Activated CD4-positive, alpha-beta T cell treated with anti-CD3 and anti-CD28 coated beads, Interleukin-2, amount 10 ng/mL, durations not matched to agents 24 days and 14 days (primary cell): Measurements from ENCODE around the gene KLHL30. TPM values are rescaled to one million over a fixed set of nuclear protein-coding genes. Genes with fewer than 3 reads are reported as not detected.

ENCODE experiments used
- DNase-seq: peaks from one replicate; pipeline ENCODE4 v3.0.0; 2022
- H3K27ac Mint-ChIP-seq: one replicate; pipeline ENCODE4 v1.8.0; 2022; ENCODE audit warnings: mild to moderate bottlenecking, mixed read lengths
- H3K27me3 Mint-ChIP-seq: one replicate; pipeline ENCODE4 v1.8.0; 2022; ENCODE audit warnings: mixed read lengths
- H3K36me3 Mint-ChIP-seq: one replicate; pipeline ENCODE4 v1.8.0; 2022; ENCODE audit warnings: low read depth, mild to moderate bottlenecking, mixed read lengths
- H3K4me1 Mint-ChIP-seq: one replicate; pipeline ENCODE4 v1.8.0; 2021; ENCODE audit warnings: mixed read lengths
- H3K4me3 Mint-ChIP-seq: one replicate; pipeline ENCODE4 v1.8.0; 2022; ENCODE audit warnings: mild to moderate bottlenecking, moderate library complexity, mixed read lengths
- H3K9me3 Mint-ChIP-seq: one replicate; pipeline ENCODE4 v1.8.0; 2021; ENCODE audit warnings: mixed read lengths
- intact Hi-C: fragments of 100-400 bp; cut with micrococcal nuclease; formaldehyde crosslinking; loops from one replicate; pipeline ENCODE4 v1.15.1; 2023
- total RNA-seq: library from RNA; stranded (reverse); gene quantifications from 2 replicates; pipeline ENCODE4 v1.2.3, GENCODE V29; 2022

Gene KLHL30
- total RNA-seq, 1 donor from 2014 or later: not detected

- H3K4me3 Mint-ChIP-seq: no peak overlapping the region
- no peaks in the 10 kb centered on the region for H3K9me3 Mint-ChIP-seq
- no peak overlapping the region for H3K27ac Mint-ChIP-seq
- peaks cover 13% of the 10 kb centered on the region for H3K27me3 Mint-ChIP-seq
- intact Hi-C loops: no loop called here
- no peaks in the 10 kb centered on the region for H3K36me3 Mint-ChIP-seq
- H3K4me1 Mint-ChIP-seq: no peaks in the 10 kb centered on the region
- DNase-seq: no peak
Observed at GRCh38 chr2:238121511-238122286, 16.8 kb upstream of the KLHL30 start.

- intact Hi-C loops: no loop called here
- no peak overlapping the region for H3K4me3 Mint-ChIP-seq
Observed at GRCh38 chr2:238122287-238123217, 15.9 kb upstream of the KLHL30 start.

GRCh38 chr2:238123218-238123971 is 15.1 kb upstream of the KLHL30 start:
- H3K36me3 Mint-ChIP-seq: no peaks in the 10 kb centered on the region
- intact Hi-C loops: no loop called here
- peaks cover 6% of the 10 kb centered on the region for H3K27me3 Mint-ChIP-seq
- no peak for DNase-seq
- no peaks in the 10 kb centered on the region for H3K4me1 Mint-ChIP-seq
- H3K27ac Mint-ChIP-seq: no peak overlapping the region
- no peak overlapping the region for H3K4me3 Mint-ChIP-seq
- H3K9me3 Mint-ChIP-seq: no peaks in the 10 kb centered on the region

More at GRCh38 chr2:238122287-238123217, 15.9 kb upstream of the KLHL30 start:
- H3K36me3 Mint-ChIP-seq: no peaks in the 10 kb centered on the region
- no peak overlapping the region for H3K27ac Mint-ChIP-seq
- no peaks in the 10 kb centered on the region for H3K4me1 Mint-ChIP-seq
- no peaks in the 10 kb centered on the region for H3K9me3 Mint-ChIP-seq
- peaks cover 12% of the 10 kb centered on the region for H3K27me3 Mint-ChIP-seq
- DNase-seq: no peak

- no peaks in the 10 kb centered on the region for H3K4me1 Mint-ChIP-seq
- H3K27ac Mint-ChIP-seq: no peak overlapping the region
- peaks cover 2% of the 10 kb centered on the region for H3K27me3 Mint-ChIP-seq
- intact Hi-C loops: no loop called here
- no peak overlapping the region for H3K4me3 Mint-ChIP-seq
- no peaks in the 10 kb centered on the region for H3K36me3 Mint-ChIP-seq
- H3K9me3 Mint-ChIP-seq: no peaks in the 10 kb centered on the region
- no peak for DNase-seq
Observed at GRCh38 chr2:238123991-238124470, 14.4 kb upstream of the KLHL30 start.

- Mint-ChIP-seq H3K36me3 (no peaks in the 10 kb centered on the region), H3K27me3 (no peaks in the 10 kb centered on the region), H3K9me3 (no peaks in the 10 kb centered on the region), H3K4me1 (no peaks in the 10 kb centered on the region), H3K27ac (no peak overlapping the region), H3K4me3 (no peak overlapping the region)
- intact Hi-C loops: no loop called here
- no peak for DNase-seq
Observed at GRCh38 chr2:238124488-238125126, 13.9 kb upstream of the KLHL30 start.

- H3K4me1 Mint-ChIP-seq: no peaks in the 10 kb centered on the region
- intact Hi-C loops: no loop called here
- DNase-seq: no peak
- H3K36me3 Mint-ChIP-seq: no peaks in the 10 kb centered on the region
- H3K4me3 Mint-ChIP-seq: no peak overlapping the region
- no peaks in the 10 kb centered on the region for H3K9me3 Mint-ChIP-seq
- no peaks in the 10 kb centered on the region for H3K27me3 Mint-ChIP-seq
- no peak overlapping the region for H3K27ac Mint-ChIP-seq
Observed at GRCh38 chr2:238125127-238125885, 13.2 kb upstream of the KLHL30 start.

- intact Hi-C loops: no loop called here
- H3K27me3 Mint-ChIP-seq: no peaks in the 10 kb centered on the region
- no peak overlapping the region for H3K27ac Mint-ChIP-seq
- H3K4me3 Mint-ChIP-seq: no peak overlapping the region
- no peaks in the 10 kb centered on the region for H3K36me3 Mint-ChIP-seq
- no peaks in the 10 kb centered on the region for H3K9me3 Mint-ChIP-seq
- DNase-seq: no peak
- no peaks in the 10 kb centered on the region for H3K4me1 Mint-ChIP-seq
Observed at GRCh38 chr2:238126338-238126737, 12.1 kb upstream of the KLHL30 start.

- no peaks in the 10 kb centered on the region for H3K36me3 Mint-ChIP-seq
- H3K27ac Mint-ChIP-seq: no peak overlapping the region
- no peak for DNase-seq
- no peak overlapping the region for H3K4me3 Mint-ChIP-seq
- no peaks in the 10 kb centered on the region for H3K27me3 Mint-ChIP-seq
- H3K9me3 Mint-ChIP-seq: no peaks in the 10 kb centered on the region
- no peaks in the 10 kb centered on the region for H3K4me1 Mint-ChIP-seq
- intact Hi-C loops: no loop called here
Observed at GRCh38 chr2:238126775-238127164, 11.7 kb upstream of the KLHL30 start.

GRCh38 chr2:238127165-238128060 is 11.1 kb upstream of the KLHL30 start:
- H3K27me3 Mint-ChIP-seq: no peaks in the 10 kb centered on the region
- intact Hi-C loops: no loop called here
- H3K4me1 Mint-ChIP-seq: no peaks in the 10 kb centered on the region
- H3K27ac Mint-ChIP-seq: no peak overlapping the region
- H3K36me3 Mint-ChIP-seq: no peaks in the 10 kb centered on the region
- H3K4me3 Mint-ChIP-seq: no peak overlapping the region
- DNase-seq: peak; percentile 64
- no peaks in the 10 kb centered on the region for H3K9me3 Mint-ChIP-seq

- no peak overlapping the region for H3K27ac Mint-ChIP-seq
- no peaks in the 10 kb centered on the region for H3K27me3 Mint-ChIP-seq
- no peak for DNase-seq
- intact Hi-C loops: no loop called here
- H3K4me3 Mint-ChIP-seq: no peak overlapping the region
- H3K36me3 Mint-ChIP-seq: no peaks in the 10 kb centered on the region
- no peaks in the 10 kb centered on the region for H3K9me3 Mint-ChIP-seq
- no peaks in the 10 kb centered on the region for H3K4me1 Mint-ChIP-seq
Observed at GRCh38 chr2:238128061-238128440, 10.4 kb upstream of the KLHL30 start.

GRCh38 chr2:238128534-238129001 is 9.9 kb upstream of the KLHL30 start:
- Mint-ChIP-seq H3K9me3 (no peaks in the 10 kb centered on the region), H3K4me3 (no peak overlapping the region), H3K4me1 (no peaks in the 10 kb centered on the region), H3K27ac (no peak overlapping the region), H3K27me3 (no peaks in the 10 kb centered on the region), H3K36me3 (no peaks in the 10 kb centered on the region)
- intact Hi-C loops: no loop called here
- no peak for DNase-seq
